Measurements from ENCODE around the gene PCBP3. TPM values are rescaled to one million over a fixed set of nuclear protein-coding genes. Genes with fewer than 3 reads are reported as not detected.

Gene PCBP3
- total and polyA plus RNA-seq, 10 of the 15 experiments (the other 5 are each of a cell fraction or from before 2014, with no cell fraction given), result 0.09 to 1.3 (median 0.46) TPM; not detected in 3

DNA sequence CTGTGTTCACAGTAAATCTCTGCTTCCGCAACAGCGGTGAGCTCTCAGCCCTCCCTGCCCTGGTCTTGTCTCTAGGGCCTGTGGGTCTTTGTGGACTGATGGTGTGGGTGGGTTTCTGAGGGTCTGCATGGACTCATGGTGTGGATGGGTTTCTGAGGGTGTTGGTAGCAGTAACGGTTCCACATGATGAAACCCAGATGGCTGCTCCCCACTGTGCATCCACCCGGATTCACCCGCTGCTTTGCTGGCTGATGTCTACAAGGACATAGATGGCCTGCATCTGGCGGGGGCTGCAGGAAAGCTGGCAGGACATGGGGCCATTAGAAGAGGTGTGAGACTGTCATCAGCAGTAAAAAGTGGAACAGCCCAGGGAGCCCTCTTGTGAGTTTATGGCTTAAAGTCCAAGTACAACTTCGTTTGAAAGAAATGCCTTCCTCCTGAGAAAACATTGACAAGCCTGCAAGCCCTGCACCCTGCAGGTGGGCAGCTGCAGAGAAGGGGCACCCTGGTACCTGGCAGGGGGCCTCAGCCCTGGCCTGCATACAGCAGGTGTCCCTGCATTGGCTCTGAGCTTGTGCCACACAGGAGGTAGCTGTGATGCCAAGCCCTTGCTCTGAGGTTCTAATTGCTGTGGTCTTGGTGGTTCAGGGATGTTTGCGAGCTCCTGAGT lies 181.2 kb downstream of the PCBP3 start:
- no peaks in the 10 kb centered on the region for H3K36me3 ChIP-seq (ENCODE audit: control insufficient read depth in 2 of 2, insufficient read depth in 2 of 2, low read length in 1 of 2)
- H3K9me3 ChIP-seq (replicated peaks; ENCODE audit: control insufficient read depth, insufficient read depth, low read length), result no peaks in the 10 kb centered on the region
- H3K4me3 ChIP-seq, result no peak overlapping the region
- ATAC-seq, result no peak
- ChIA-PET POLR2A (no interaction called here), CTCF (interaction anchor here (1.3 kb wide), 1 partner anchor 269 kb away, joined by 4 read pairs; no protein-coding TSS in a partner anchor), SMC1A (ENCODE audit: uncharacterized antibody, unreplicated experiment) (no interaction called here), RAD21 (ENCODE audit: unreplicated experiment) (interaction anchor here (0.9 kb wide), 1 partner anchor 267 kb away, joined by 3 read pairs; no protein-coding TSS in a partner anchor)
- no peak for DNase-seq (ENCODE audit: low read depth, low spot score)
- in situ Hi-C loops (cut with MboI), result loop anchor here (5.0 to 25.0 kb wide), 2 partner anchors 362 to 877 kb away; no protein-coding TSS in a partner anchor
- H3K27me3 ChIP-seq (replicated peaks in 1 of 2; ENCODE audit: control insufficient read depth in 2 of 2, insufficient read depth in 2 of 2, low read length in 1 of 2), result no peaks in the 10 kb centered on the region
- intact Hi-C loops (cut with micrococcal nuclease; ENCODE audit: unreplicated experiment), result loop anchor here (5.0 to 10.0 kb wide), 2 partner anchors 350 to 532 kb away; no protein-coding TSS in a partner anchor
- no peak overlapping the region for H2AFZ ChIP-seq (ENCODE audit: control insufficient read depth, low read depth, low read length)
- BruUV-seq (replicated peaks), result no TSS peak
- peaks cover 5% of the 10 kb centered on the region for H3K4me1 ChIP-seq (ENCODE audit: control insufficient read depth, insufficient read depth, low read length)
- no peak for FAIRE-seq
- no peaks in the 10 kb centered on the region for H4K20me1 ChIP-seq (ENCODE audit: control insufficient read depth, insufficient read depth)
- WGBS (ENCODE audit: insufficient coverage, insufficient replicate concordance, low lambda C conversion rate, missing lambda C conversion rate), result 73% methylated on average over 8 of the region's 8 CpGs
- H3K79me2 ChIP-seq (ENCODE audit: control insufficient read depth, insufficient read depth, low read length), result no peaks in the 10 kb centered on the region
- H3K27ac ChIP-seq (ENCODE audit: control insufficient read depth, insufficient read depth), result no peak overlapping the region
- no peak overlapping the region for H3K4me2 ChIP-seq (ENCODE audit: control insufficient read depth, insufficient read depth)
- no peak for TF ChIP-seq HCFC1 (IDR thresholded peaks at IDR 0.05; ENCODE audit: low read length)
- TF ChIP-seq CHD4 (IDR thresholded peaks at IDR 0.05), result no peak
- TF ChIP-seq, protein P1, sequence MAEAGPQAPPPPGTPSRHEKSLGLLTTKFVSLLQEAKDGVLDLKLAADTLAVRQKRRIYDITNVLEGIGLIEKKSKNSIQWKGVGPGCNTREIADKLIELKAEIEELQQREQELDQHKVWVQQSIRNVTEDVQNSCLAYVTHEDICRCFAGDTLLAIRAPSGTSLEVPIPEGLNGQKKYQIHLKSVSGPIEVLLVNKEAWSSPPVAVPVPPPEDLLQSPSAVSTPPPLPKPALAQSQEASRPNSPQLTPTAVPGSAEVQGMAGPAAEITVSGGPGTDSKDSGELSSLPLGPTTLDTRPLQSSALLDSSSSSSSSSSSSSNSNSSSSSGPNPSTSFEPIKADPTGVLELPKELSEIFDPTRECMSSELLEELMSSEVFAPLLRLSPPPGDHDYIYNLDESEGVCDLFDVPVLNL (IDR thresholded peaks at IDR 0.05; ENCODE audit: low read depth, low read length), result no peak
- TF ChIP-seq, protein P2, sequence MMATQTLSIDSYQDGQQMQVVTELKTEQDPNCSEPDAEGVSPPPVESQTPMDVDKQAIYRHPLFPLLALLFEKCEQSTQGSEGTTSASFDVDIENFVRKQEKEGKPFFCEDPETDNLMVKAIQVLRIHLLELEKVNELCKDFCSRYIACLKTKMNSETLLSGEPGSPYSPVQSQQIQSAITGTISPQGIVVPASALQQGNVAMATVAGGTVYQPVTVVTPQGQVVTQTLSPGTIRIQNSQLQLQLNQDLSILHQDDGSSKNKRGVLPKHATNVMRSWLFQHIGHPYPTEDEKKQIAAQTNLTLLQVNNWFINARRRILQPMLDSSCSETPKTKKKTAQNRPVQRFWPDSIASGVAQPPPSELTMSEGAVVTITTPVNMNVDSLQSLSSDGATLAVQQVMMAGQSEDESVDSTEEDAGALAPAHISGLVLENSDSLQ (IDR thresholded peaks at IDR 0.05), result no peak
- H3K9ac ChIP-seq (ENCODE audit: control insufficient read depth, insufficient read depth, low read length), result no peak overlapping the region

Measured in GM12878 (cell line).